Measurements from ENCODE around the gene HYAL2. TPM values are rescaled to one million over a fixed set of nuclear protein-coding genes. Genes with fewer than 3 reads are reported as not detected.
A peak's percentile ranks its signal among the peaks of the same experiment; 100 is the strongest.

HYAL2 gene
- total and polyA plus RNA-seq, 9 of the 15 experiments (the other 6 are each of a cell fraction or from before 2014, with no cell fraction given), result 0.36 to 22.7 (median 11.4) TPM; not detected in 1

- TF ChIP-seq ZNF318 (IDR thresholded peaks at IDR 0.05; ENCODE audit: borderline replicate concordance in 1 of 2, low read depth in 1 of 2), result no peak
- no peak; the same call in 1 of the 2 replicates for TF ChIP-seq STAT6 (CRISPR knock-in tag; IDR thresholded peaks at IDR 0.05)
- TF ChIP-seq NFIX (CRISPR knock-in tag; IDR thresholded peaks at IDR 0.05; ENCODE audit: low read depth), result no peak
- TF ChIP-seq ZNF830 (CRISPR knock-in tag; IDR thresholded peaks at IDR 0.05), result 0 out of 2 replicates have a peak, but pooled peaks have one; percentile 23
- TF ChIP-seq CGGBP1 (CRISPR knock-in tag; IDR thresholded peaks at IDR 0.05), result no peak
- TF ChIP-seq DLX4 (CRISPR knock-in tag; IDR thresholded peaks at IDR 0.05), result no peak
- TF ChIP-seq NCOA6 (IDR thresholded peaks at IDR 0.05), result no peak
- TF ChIP-seq SNRNP70 (optimal IDR thresholded peaks at IDR 0.05; ENCODE audit: low read depth, low read length), result no peak
- no peak for TF ChIP-seq NR2F6 (CRISPR knock-in tag; IDR thresholded peaks at IDR 0.05)
- TF ChIP-seq ADNP (tag; IDR thresholded peaks at IDR 0.05), result no peak
- TF ChIP-seq E2F8 (IDR thresholded peaks at IDR 0.05; ENCODE audit: low read depth, partially characterized antibody), result peak; percentile 22
- no peak for TF ChIP-seq SLC30A9 (CRISPR knock-in tag; IDR thresholded peaks at IDR 0.05)
- no peak for TF ChIP-seq ZNF778 (CRISPR knock-in tag; IDR thresholded peaks at IDR 0.05)
Observed at GRCh38 chr3:50337175-50337861, 14.8 kb upstream of the HYAL2 start (continued).
